Nephron progenitor cell (in vitro differentiated cells): Measurements from ENCODE around the gene CAPN13.
A peak's percentile ranks its signal among the peaks of the same experiment; 100 is the strongest.

Source experiments
- DNase-seq: peaks from one replicate; pipeline ENCODE4 v3.0.0; 2021
- H3K27ac Mint-ChIP-seq: 2 replicates; pipeline ENCODE4 v1.8.0; 2021; ENCODE audit warnings: mild to moderate bottlenecking, moderate library complexity, mixed read lengths
- H3K27me3 Mint-ChIP-seq: 2 replicates; pipeline ENCODE4 v1.8.0; 2021; ENCODE audit warnings: mild to moderate bottlenecking, low read depth, mixed read lengths; ENCODE audit not compliant: poor library complexity
- H3K36me3 Mint-ChIP-seq: 2 replicates; pipeline ENCODE4 v1.8.0; 2021; ENCODE audit warnings: low read depth, mixed read lengths
- H3K4me1 Mint-ChIP-seq: 2 replicates; pipeline ENCODE4 v1.8.0; 2021; ENCODE audit warnings: mixed read lengths
- H3K4me3 Mint-ChIP-seq: 2 replicates; pipeline ENCODE4 v1.8.0; 2021; ENCODE audit warnings: mild to moderate bottlenecking, moderate library complexity, mixed read lengths
- H3K9me3 Mint-ChIP-seq: 2 replicates; pipeline ENCODE4 v1.8.0; 2021; ENCODE audit warnings: mild to moderate bottlenecking, moderate library complexity, mixed read lengths
- TF ChIP-seq, protein P1 (sequence below): fragments of 200-600 bp; sonication (generic); IDR thresholded peaks from 2 replicates; pipeline ENCODE4 v1.5.0; 2021; ENCODE audit warnings: antibody characterized with exemption

CAPN13 gene

DNA sequence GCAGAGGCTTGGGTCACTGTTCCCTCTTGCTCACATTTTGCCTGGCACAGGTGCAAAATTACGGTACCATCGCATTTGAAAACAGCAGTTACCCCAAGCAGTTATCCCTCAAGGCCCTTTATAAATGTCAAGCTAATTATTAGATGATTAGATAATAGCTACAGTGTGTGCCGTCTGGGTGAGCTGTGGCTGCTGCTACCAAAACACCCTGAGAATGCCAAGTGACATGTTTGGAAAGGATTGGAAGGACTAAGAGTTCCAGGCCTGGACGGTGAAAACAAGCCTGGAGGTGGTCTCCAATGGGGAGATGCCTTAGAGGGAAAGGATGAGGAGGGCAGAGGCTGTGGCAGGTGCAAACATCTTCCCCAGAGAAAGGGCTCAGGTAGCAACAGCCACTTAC, 120.6 kb downstream of the CAPN13 start:
- TF ChIP-seq, protein P1, sequence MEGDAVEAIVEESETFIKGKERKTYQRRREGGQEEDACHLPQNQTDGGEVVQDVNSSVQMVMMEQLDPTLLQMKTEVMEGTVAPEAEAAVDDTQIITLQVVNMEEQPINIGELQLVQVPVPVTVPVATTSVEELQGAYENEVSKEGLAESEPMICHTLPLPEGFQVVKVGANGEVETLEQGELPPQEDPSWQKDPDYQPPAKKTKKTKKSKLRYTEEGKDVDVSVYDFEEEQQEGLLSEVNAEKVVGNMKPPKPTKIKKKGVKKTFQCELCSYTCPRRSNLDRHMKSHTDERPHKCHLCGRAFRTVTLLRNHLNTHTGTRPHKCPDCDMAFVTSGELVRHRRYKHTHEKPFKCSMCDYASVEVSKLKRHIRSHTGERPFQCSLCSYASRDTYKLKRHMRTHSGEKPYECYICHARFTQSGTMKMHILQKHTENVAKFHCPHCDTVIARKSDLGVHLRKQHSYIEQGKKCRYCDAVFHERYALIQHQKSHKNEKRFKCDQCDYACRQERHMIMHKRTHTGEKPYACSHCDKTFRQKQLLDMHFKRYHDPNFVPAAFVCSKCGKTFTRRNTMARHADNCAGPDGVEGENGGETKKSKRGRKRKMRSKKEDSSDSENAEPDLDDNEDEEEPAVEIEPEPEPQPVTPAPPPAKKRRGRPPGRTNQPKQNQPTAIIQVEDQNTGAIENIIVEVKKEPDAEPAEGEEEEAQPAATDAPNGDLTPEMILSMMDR: no peak
- peaks cover 53% of the 10 kb centered on the region for H3K4me1 Mint-ChIP-seq

DNA sequence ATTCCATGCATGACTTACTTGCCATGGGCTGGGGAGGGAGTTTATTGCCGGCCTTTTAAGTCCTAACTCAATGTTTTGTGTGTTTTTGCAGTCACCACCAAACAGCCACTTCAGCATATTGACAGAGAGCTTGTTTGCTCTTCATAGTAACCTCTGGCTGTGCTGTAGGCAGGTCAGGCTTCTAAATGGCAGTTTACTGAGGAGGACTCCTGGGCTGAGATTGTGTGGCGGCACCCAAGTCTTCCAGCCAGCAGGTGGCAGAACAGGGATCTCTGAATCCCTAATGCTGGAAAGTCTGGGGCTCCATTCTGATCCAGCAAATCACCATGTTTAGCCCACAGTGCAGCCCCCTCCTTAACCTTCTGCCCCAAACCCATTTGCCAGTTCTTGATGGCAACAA, 121.2 kb downstream of the CAPN13 start:
- Mint-ChIP-seq H3K36me3 (no peaks in the 10 kb centered on the region), H3K27ac (peak overlapping the region; percentile 60), H3K4me1 (peaks cover 58% of the 10 kb centered on the region), H3K27me3 (peaks cover 2% of the 10 kb centered on the region), H3K9me3 (peaks cover 8% of the 10 kb centered on the region), H3K4me3 (no peak overlapping the region)
- TF ChIP-seq, protein P1: peak; percentile 23
- peak; percentile 30 for DNase-seq

More for the DNA sequence above, 120.6 kb downstream of the CAPN13 start:
- peaks cover 8% of the 10 kb centered on the region for H3K9me3 Mint-ChIP-seq
- peaks cover 3% of the 10 kb centered on the region for H3K27me3 Mint-ChIP-seq
- no peak overlapping the region for H3K4me3 Mint-ChIP-seq
- H3K36me3 Mint-ChIP-seq: no peaks in the 10 kb centered on the region
- DNase-seq: no peak
- H3K27ac Mint-ChIP-seq: no peak overlapping the region

DNA sequence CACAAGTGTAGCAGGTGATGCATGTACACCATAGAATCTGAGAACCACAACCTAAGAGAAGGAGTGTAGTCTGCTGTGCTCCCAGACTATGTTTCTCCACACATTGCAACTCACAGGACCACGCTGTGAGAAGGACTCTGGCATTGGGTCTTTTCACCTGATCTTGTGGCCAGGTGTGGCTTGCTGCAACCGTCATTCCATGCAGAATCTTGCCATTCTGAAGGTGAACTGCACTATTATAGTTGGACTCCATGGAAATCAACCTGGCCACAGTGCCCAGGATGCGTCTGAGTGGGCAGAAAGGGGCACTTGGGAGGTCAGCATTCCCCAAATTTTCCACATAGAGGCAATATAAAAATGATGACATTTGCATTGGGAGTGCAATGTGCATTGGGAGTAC, 122.2 kb downstream of the CAPN13 start:
- H3K4me1 Mint-ChIP-seq: peaks cover 55% of the 10 kb centered on the region
- peaks cover 8% of the 10 kb centered on the region for H3K9me3 Mint-ChIP-seq
- no peak overlapping the region for H3K4me3 Mint-ChIP-seq
- no peaks in the 10 kb centered on the region for H3K36me3 Mint-ChIP-seq
- no peaks in the 10 kb centered on the region for H3K27me3 Mint-ChIP-seq
- TF ChIP-seq, protein P1: no peak
- DNase-seq: no peak
- H3K27ac Mint-ChIP-seq: no peak overlapping the region

DNA sequence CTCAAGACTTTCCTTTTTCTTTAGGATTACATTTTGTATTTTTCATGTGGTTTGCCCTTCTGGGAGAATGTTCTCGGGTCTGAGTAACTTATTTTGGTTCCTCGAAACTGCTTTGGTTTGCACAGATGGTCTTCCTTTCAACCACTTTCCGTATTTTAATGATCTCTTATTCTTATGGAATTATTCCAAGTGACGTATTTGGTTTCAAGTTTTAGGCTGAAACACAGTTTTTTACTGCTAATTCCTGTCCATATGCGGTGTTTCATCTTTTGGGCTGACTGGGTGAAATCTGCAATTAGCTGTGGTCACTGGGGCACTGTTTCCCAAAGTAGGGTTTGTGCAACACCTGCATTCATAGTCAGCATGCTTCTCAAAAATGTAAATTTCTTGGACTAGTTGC, 122.7 kb downstream of the CAPN13 start:
- TF ChIP-seq, protein P1: no peak
- H3K4me3 Mint-ChIP-seq: no peak overlapping the region
- H3K36me3 Mint-ChIP-seq: no peaks in the 10 kb centered on the region
- peaks cover 8% of the 10 kb centered on the region for H3K9me3 Mint-ChIP-seq
- H3K27me3 Mint-ChIP-seq: peaks cover 4% of the 10 kb centered on the region
- H3K4me1 Mint-ChIP-seq: peaks cover 50% of the 10 kb centered on the region
- DNase-seq: no peak
- no peak overlapping the region for H3K27ac Mint-ChIP-seq

DNA sequence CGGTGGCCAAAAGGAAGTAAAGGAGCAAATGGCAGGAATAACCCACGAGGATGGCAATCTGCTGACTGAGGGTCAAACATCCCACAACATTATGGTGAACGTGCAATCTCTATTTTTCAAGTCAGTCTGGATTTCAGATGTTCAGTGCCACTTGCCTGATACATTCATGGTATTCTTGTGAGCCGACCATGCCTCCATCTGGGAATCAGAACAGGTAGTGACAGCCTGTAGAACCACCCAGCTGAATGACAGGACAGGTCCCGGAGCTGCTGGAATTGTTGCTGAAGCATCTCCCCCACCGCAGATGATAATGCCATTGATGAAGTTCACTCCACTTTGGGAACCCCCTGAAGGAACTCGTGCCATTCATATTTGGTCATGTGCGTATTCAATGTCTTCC, 123.2 kb downstream of the CAPN13 start:
- peaks cover 47% of the 10 kb centered on the region for H3K4me1 Mint-ChIP-seq
- peaks cover 8% of the 10 kb centered on the region for H3K9me3 Mint-ChIP-seq
- no peak overlapping the region for H3K27ac Mint-ChIP-seq
- DNase-seq: no peak
- TF ChIP-seq, protein P1: no peak
- no peaks in the 10 kb centered on the region for H3K36me3 Mint-ChIP-seq
- H3K27me3 Mint-ChIP-seq: peaks cover 7% of the 10 kb centered on the region
- H3K4me3 Mint-ChIP-seq: no peak overlapping the region

DNA sequence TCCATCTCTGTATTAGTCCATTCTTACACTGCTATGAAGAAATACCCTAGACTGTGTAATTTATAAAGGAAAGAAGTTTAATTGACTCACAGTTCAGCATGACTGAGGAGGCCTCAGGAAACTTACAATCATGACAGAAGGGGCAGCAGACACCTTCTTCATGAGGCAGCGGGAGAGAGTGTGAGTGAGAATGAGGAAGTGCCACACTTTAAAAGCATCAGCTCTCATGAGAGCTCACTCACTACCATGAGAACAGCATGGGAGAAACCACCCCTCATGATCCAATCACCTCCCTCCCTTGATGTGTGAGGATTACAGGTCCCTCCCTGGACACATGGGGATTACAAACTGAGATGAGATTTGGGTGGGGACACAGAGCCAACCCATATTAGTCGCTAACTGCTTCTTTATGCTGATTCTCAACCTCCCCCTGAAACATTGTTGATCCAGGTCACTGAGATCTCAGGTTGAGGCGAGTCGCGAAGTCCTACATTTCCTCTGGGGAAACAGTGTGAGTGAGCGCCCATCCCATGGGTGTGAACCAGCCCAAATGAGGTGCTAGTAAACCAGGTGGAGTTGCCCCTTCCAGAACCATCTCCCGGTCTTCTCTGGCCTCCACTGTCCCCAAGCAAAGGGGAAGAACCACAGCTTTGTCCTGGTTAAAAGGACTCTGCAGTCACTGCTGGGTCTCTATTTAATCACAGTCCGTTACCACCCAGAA, 123.8 kb downstream of the CAPN13 start:
- H3K4me3 Mint-ChIP-seq: no peak overlapping the region
- peaks cover 46% of the 10 kb centered on the region for H3K4me1 Mint-ChIP-seq
- peaks cover 11% of the 10 kb centered on the region for H3K27me3 Mint-ChIP-seq
- H3K27ac Mint-ChIP-seq: no peak overlapping the region
- H3K9me3 Mint-ChIP-seq: peaks cover 8% of the 10 kb centered on the region
- H3K36me3 Mint-ChIP-seq: no peaks in the 10 kb centered on the region
- TF ChIP-seq, protein P1: no peak
- no peak for DNase-seq
